ENCODE results near the gene GNPDA1.

Gene GNPDA1

GRCh38 chr5:141957367-141957996, 55.3 kb downstream of the GNPDA1 start:
- no peak for DNase-seq (ENCODE audit: low read depth in 2 of 2)

- no peak for DNase-seq (ENCODE audit: low read depth in 2 of 2)
Observed at GRCh38 chr5:141954194-141954593, 58.6 kb downstream of the GNPDA1 start.

- no peak for DNase-seq (ENCODE audit: low read depth in 2 of 2)
Observed at GRCh38 chr5:141952020-141952419, 60.8 kb downstream of the GNPDA1 start.

GRCh38 chr5:141951332-141951781, 61.5 kb downstream of the GNPDA1 start:
- no peak for DNase-seq (ENCODE audit: low read depth in 2 of 2)

All from stimulated activated CD8-positive, alpha-beta memory T cell treated with anti-CD3 and anti-CD28 coated beads, Interleukin-15, amount 100 ng/mL, for 4 hours (primary cell).